ENCODE results near the gene TRIM24. TPM values are rescaled to one million over a fixed set of nuclear protein-coding genes. Genes with fewer than 3 reads are reported as not detected.

Gene TRIM24
- total RNA-seq, 4 donors from 2014 or later: 12.1 to 26.9 (median 19.6) TPM

DNA sequence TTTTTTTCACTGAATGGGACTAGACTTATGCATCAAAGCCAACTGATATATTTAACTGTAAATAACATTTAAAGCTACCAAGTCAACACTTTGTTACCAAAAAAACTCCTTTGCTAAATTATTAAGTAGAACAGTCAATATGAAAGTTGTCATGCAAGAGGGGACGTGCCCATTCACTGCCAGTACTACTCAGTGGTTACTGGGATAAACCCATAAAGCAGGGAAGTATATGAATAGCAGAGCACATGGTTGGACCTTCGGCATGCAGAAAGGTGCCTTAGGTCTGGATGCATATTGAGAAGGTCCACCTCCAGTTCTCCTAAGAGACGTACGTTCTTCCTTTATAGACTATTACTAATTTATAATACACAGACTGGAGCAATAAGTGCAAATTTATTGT, 121.0 kb downstream of the TRIM24 start:
- no peak overlapping the region for H3K27ac ChIP-seq
- no peak overlapping the region for H3K4me3 ChIP-seq
- intact Hi-C loops (cut with DNase I; ENCODE audit: low total_unique reads) (no loop called here), in situ Hi-C loops (cut with MboI; ENCODE audit: low pct_ligation_motif_present in 1 of 4, low pct_unique_long_range_greater_than_20kb in 1 of 4, low sequenced_read_pairs in 3 of 4) (no loop called here)
- TF ChIP-seq POLR2A (IDR thresholded peaks at IDR 0.05) (no peak), EP300 (IDR thresholded peaks at IDR 0.05; ENCODE audit: low read depth) (no peak), POLR2AphosphoS5 (IDR thresholded peaks at IDR 0.05) (no peak)
- TF ChIP-seq, protein P1, sequence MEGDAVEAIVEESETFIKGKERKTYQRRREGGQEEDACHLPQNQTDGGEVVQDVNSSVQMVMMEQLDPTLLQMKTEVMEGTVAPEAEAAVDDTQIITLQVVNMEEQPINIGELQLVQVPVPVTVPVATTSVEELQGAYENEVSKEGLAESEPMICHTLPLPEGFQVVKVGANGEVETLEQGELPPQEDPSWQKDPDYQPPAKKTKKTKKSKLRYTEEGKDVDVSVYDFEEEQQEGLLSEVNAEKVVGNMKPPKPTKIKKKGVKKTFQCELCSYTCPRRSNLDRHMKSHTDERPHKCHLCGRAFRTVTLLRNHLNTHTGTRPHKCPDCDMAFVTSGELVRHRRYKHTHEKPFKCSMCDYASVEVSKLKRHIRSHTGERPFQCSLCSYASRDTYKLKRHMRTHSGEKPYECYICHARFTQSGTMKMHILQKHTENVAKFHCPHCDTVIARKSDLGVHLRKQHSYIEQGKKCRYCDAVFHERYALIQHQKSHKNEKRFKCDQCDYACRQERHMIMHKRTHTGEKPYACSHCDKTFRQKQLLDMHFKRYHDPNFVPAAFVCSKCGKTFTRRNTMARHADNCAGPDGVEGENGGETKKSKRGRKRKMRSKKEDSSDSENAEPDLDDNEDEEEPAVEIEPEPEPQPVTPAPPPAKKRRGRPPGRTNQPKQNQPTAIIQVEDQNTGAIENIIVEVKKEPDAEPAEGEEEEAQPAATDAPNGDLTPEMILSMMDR (IDR thresholded peaks at IDR 0.05): no peak
- peaks cover 0 to 72% (median 28%) of the 10 kb centered on the region in 4 donors for H3K36me3 ChIP-seq
- H3K9me3 ChIP-seq: no peaks in the 10 kb centered on the region
- WGBS, 2 donors (ENCODE audit: low coverage in 1 of 2): 84 to 85% methylated on average over 4 of the region's 4 CpGs
- H3K4me1 ChIP-seq: no peaks in the 10 kb centered on the region
- no peak for DNase-seq
- H3K27me3 ChIP-seq: no peaks in the 10 kb centered on the region

DNA sequence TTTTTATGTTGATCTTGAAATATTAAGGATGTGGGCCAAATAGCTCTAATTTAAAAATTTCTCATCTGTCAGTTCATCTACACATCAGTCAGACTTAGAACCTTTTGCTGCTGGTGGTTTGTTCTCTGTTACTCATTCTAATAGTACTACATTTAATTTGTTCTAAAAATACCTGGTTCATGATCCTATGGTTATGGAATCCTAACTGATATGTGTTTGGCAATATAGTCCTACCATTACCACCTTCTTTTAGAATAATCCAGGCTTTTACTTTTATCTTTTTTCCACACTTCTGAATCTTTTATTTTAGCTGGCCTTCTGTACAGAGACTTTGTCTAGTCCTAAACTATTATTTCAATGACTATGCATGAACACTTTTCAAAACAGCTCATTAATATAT, 124.2 kb downstream of the TRIM24 start:
- no peaks in the 10 kb centered on the region for H3K27me3 ChIP-seq
- TF ChIP-seq POLR2A (IDR thresholded peaks at IDR 0.05) (no peak), POLR2AphosphoS5 (IDR thresholded peaks at IDR 0.05) (no peak), EP300 (IDR thresholded peaks at IDR 0.05; ENCODE audit: low read depth) (no peak)
- TF ChIP-seq, protein P1 (IDR thresholded peaks at IDR 0.05): no peak
- H3K9me3 ChIP-seq: no peaks in the 10 kb centered on the region
- DNase-seq: no peak
- peaks cover 0 to 49% (median 19%) of the 10 kb centered on the region in 4 donors for H3K36me3 ChIP-seq
- in situ Hi-C loops (cut with MboI; ENCODE audit: low pct_ligation_motif_present in 1 of 4, low pct_unique_long_range_greater_than_20kb in 1 of 4, low sequenced_read_pairs in 3 of 4): no loop called here
- no peak overlapping the region for H3K27ac ChIP-seq
- H3K4me3 ChIP-seq: no peak overlapping the region
- H3K4me1 ChIP-seq: no peaks in the 10 kb centered on the region
- intact Hi-C loops (cut with DNase I; ENCODE audit: low total_unique reads): no loop called here

- TF ChIP-seq POLR2AphosphoS5 (IDR thresholded peaks at IDR 0.05): no peak
- TF ChIP-seq, protein P1 (IDR thresholded peaks at IDR 0.05): no peak
- TF ChIP-seq POLR2A (IDR thresholded peaks at IDR 0.05): no peak
- TF ChIP-seq EP300 (IDR thresholded peaks at IDR 0.05; ENCODE audit: low read depth): no peak
- H3K4me3 ChIP-seq: no peak overlapping the region
- no peaks in the 10 kb centered on the region for H3K27me3 ChIP-seq
- in situ Hi-C loops (cut with MboI; ENCODE audit: low pct_ligation_motif_present in 1 of 4, low pct_unique_long_range_greater_than_20kb in 1 of 4, low sequenced_read_pairs in 3 of 4) (no loop called here), intact Hi-C loops (cut with DNase I; ENCODE audit: low total_unique reads) (no loop called here)
- no peak overlapping the region for H3K27ac ChIP-seq
- no peaks in the 10 kb centered on the region for H3K9me3 ChIP-seq
- DNase-seq: no peak
- peaks cover 0 to 45% (median 17%) of the 10 kb centered on the region in 4 donors for H3K36me3 ChIP-seq
- WGBS, 2 donors (ENCODE audit: low coverage in 1 of 2): 80 to 84% methylated on average over 4 of the region's 4 CpGs
- no peaks in the 10 kb centered on the region for H3K4me1 ChIP-seq
Measured at GRCh38 chr7:138584696-138585095, 124.6 kb downstream of the TRIM24 start.

DNA sequence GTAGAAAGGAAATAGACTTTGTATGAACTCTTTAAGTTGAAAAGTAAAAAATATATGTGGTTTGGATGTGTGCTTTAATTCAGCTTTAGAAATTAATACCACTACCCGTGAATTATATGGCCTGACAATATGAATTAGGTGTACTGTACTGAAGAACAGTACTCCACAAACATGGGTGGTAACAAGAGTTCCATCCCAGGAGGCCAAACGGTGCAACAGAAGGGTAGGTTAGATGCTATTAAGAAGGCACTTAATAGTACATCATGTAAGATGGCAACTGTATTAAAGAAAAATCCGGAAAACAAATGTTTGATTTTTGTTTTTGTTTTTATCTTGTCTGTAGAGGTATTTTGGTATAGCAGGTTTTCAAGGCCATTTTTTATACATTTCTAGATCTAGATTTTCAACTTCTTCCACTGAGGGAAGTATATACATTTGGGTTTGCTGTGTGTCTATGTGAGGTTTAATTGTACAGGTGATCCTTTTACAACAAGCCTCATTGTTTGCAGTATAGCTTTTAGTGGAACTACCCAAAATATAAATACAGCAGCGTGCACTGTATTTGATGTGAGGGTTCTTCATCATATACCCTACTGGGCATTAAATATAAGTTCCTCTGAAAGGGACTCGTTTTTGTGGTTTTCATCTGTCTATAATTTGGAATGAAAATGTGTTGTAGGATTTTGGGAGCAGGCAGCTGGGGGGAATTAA, 125.4 kb downstream of the TRIM24 start:
- H3K27ac ChIP-seq: no peak overlapping the region
- no peaks in the 10 kb centered on the region for H3K4me1 ChIP-seq
- intact Hi-C loops (cut with DNase I; ENCODE audit: low total_unique reads): no loop called here
- H3K36me3 ChIP-seq: peaks cover 0 to 38% (median 16%) of the 10 kb centered on the region in 4 donors
- H3K27me3 ChIP-seq: no peaks in the 10 kb centered on the region
- H3K9me3 ChIP-seq: no peaks in the 10 kb centered on the region
- in situ Hi-C loops (cut with MboI; ENCODE audit: low pct_ligation_motif_present in 1 of 4, low pct_unique_long_range_greater_than_20kb in 1 of 4, low sequenced_read_pairs in 3 of 4): no loop called here
- WGBS, 2 donors (ENCODE audit: low coverage in 1 of 2): 77 to 87% methylated on average over 5 of the region's 5 CpGs
- no peak for DNase-seq
- H3K4me3 ChIP-seq: no peak overlapping the region
- TF ChIP-seq POLR2A (IDR thresholded peaks at IDR 0.05) (no peak), EP300 (IDR thresholded peaks at IDR 0.05; ENCODE audit: low read depth) (no peak), POLR2AphosphoS5 (IDR thresholded peaks at IDR 0.05) (no peak)
- TF ChIP-seq, protein P1 (IDR thresholded peaks at IDR 0.05): no peak
